ENCODE data around the gene ZNF366. TPM values are rescaled to one million over a fixed set of nuclear protein-coding genes. Genes with fewer than 3 reads are reported as not detected.

The ZNF366 gene
- polyA plus RNA-seq, 2 of the 4 experiments (the other 2 are of a cell fraction): not detected

DNA sequence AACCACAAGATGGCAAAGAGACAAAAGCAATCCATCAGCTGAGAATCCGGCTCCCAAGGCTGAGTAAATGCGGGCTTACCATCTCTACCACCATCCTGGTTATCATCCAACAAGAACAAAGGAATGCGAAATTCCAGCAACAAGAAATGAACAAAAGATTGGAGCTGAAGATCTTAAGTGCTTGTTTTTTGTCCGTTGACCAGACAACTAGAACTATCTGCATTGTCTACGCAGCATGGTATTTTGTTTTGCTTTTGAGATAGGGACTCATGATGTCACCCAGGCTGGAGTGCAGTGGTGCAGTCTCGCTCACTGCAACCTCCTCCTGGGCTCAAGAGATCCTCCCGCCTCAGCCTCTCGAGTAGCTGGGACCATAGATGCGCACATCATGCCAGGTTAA lies 88.9 kb downstream of the ZNF366 start:
- CTCF ChIA-PET: no interaction called here
- ATAC-seq (no peak), FAIRE-seq (no peak)

DNA sequence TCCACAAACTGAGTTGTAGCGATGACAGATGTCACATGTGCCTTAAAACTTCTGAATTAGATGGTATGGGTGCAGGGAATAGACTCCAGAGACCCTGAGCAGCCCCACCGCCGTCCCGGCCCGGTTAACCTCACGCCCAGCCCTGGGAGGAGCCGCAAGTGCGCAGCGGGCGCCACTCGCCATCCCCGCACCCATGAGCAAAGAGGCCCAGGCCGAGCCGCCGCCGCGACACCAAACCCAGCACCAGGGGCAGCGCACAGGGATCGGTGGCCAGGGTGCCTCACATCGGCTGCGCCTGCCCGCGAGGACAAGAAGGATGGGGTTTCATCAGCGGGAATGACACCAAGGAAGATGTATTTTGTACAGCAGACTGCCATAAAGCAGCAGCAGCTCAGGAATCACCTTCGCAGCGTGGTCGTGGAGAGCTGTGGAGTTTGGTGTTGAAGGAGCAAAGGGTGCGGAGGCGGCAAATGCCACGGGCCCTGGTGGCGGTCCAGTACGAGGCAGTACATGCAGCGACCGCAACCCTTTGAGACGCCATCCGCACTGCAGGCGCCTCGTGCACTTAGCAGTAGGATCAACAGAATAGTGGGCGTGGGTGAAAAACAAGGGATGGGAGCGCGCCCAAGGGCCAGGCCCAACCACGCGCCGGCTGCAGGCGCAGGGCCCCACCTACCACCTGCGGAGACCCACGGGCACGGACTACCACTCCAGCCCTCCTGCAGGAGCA lies 89.7 kb downstream of the ZNF366 start:
- WGBS (ENCODE audit: missing lambda C conversion rate): 94% methylated on average over 42 of the region's 48 CpGs
- H3K4me2 ChIP-seq: no peak overlapping the region
- no peak overlapping the region for H3K4me3 ChIP-seq
- no peaks in the 10 kb centered on the region for H3K9me3 ChIP-seq
- ChIA-PET CTCF (no interaction called here), POLR2A (no interaction called here)
- DNase-seq (ENCODE audit: low read depth in 1 of 2, low spot score in 1 of 2): no peak
- H3K4me1 ChIP-seq: peaks cover 3% of the 10 kb centered on the region
- ATAC-seq: no peak
- no peak overlapping the region for H3K27ac ChIP-seq
- no peak for FAIRE-seq
- TF ChIP-seq RAD21 (conservative IDR thresholded peaks at IDR 0.05 in 1 of 2, IDR thresholded peaks at IDR 0.05 in 1 of 2): no peak
- no peak for TF ChIP-seq ZSCAN20 (CRISPR knock-in tag; IDR thresholded peaks at IDR 0.05)
- no peak for TF ChIP-seq HEYL (CRISPR knock-in tag; IDR thresholded peaks at IDR 0.05)
- TF ChIP-seq GATA3 (IDR thresholded peaks at IDR 0.05; ENCODE audit: borderline replicate concordance): no peak
- TF ChIP-seq, protein P1, sequence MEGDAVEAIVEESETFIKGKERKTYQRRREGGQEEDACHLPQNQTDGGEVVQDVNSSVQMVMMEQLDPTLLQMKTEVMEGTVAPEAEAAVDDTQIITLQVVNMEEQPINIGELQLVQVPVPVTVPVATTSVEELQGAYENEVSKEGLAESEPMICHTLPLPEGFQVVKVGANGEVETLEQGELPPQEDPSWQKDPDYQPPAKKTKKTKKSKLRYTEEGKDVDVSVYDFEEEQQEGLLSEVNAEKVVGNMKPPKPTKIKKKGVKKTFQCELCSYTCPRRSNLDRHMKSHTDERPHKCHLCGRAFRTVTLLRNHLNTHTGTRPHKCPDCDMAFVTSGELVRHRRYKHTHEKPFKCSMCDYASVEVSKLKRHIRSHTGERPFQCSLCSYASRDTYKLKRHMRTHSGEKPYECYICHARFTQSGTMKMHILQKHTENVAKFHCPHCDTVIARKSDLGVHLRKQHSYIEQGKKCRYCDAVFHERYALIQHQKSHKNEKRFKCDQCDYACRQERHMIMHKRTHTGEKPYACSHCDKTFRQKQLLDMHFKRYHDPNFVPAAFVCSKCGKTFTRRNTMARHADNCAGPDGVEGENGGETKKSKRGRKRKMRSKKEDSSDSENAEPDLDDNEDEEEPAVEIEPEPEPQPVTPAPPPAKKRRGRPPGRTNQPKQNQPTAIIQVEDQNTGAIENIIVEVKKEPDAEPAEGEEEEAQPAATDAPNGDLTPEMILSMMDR (IDR thresholded peaks at IDR 0.05): no peak
- TF ChIP-seq HOXB13 (CRISPR knock-in tag; IDR thresholded peaks at IDR 0.05; ENCODE audit: low read depth): no peak
- TF ChIP-seq EHMT2 (IDR thresholded peaks at IDR 0.05; ENCODE audit: low read depth): no peak
- no peak for TF ChIP-seq RCOR1 (IDR thresholded peaks at IDR 0.05; ENCODE audit: low read depth, low read length)
- no peak for TF ChIP-seq RFX5 (IDR thresholded peaks at IDR 0.05)
- TF ChIP-seq EHF (CRISPR knock-in tag; IDR thresholded peaks at IDR 0.05): no peak
- no peak for TF ChIP-seq HOXA7 (CRISPR knock-in tag; IDR thresholded peaks at IDR 0.05)

More for the DNA sequence above, 88.9 kb downstream of the ZNF366 start:
- POLR2A ChIA-PET: no interaction called here
- H3K27ac ChIP-seq: no peak overlapping the region
- H3K4me2 ChIP-seq: no peak overlapping the region
- TF ChIP-seq FOXS1 (CRISPR knock-in tag; IDR thresholded peaks at IDR 0.05) (no peak), RCOR1 (IDR thresholded peaks at IDR 0.05; ENCODE audit: low read depth, low read length) (no peak), HDAC2 (IDR thresholded peaks at IDR 0.05) (no peak), HMGXB4 (CRISPR knock-in tag; IDR thresholded peaks at IDR 0.05; ENCODE audit: borderline replicate concordance) (no peak), HEYL (CRISPR knock-in tag; IDR thresholded peaks at IDR 0.05) (no peak), EHMT2 (IDR thresholded peaks at IDR 0.05; ENCODE audit: low read depth) (no peak), RFX5 (IDR thresholded peaks at IDR 0.05) (no peak), POLR2A (IDR thresholded peaks at IDR 0.05; ENCODE audit: low read length) (no peak), PHF8 (IDR thresholded peaks at IDR 0.05; ENCODE audit: borderline replicate concordance, low read depth) (no peak), MAZ (IDR thresholded peaks at IDR 0.05; ENCODE audit: borderline replicate concordance, low read depth, low read length) (no peak), MYC (IDR thresholded peaks at IDR 0.05; ENCODE audit: borderline replicate concordance, low read length) (no peak), HOXB13 (CRISPR knock-in tag; IDR thresholded peaks at IDR 0.05; ENCODE audit: low read depth) (no peak), CEBPB (IDR thresholded peaks at IDR 0.05) (no peak), MAFK (IDR thresholded peaks at IDR 0.05; ENCODE audit: partially characterized antibody) (no peak), FOSB (CRISPR knock-in tag; IDR thresholded peaks at IDR 0.05) (no peak), NPAS2 (CRISPR knock-in tag; IDR thresholded peaks at IDR 0.05; ENCODE audit: borderline replicate concordance) (no peak), CHD4 (IDR thresholded peaks at IDR 0.05; ENCODE audit: borderline replicate concordance) (no peak)
- TF ChIP-seq, protein P2, sequence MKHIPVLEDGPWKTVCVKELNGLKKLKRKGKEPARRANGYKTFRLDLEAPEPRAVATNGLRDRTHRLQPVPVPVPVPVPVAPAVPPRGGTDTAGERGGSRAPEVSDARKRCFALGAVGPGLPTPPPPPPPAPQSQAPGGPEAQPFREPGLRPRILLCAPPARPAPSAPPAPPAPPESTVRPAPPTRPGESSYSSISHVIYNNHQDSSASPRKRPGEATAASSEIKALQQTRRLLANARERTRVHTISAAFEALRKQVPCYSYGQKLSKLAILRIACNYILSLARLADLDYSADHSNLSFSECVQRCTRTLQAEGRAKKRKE (CRISPR knock-in tag; IDR thresholded peaks at IDR 0.05; ENCODE audit: low read depth): no peak
- TF ChIP-seq, protein P3, sequence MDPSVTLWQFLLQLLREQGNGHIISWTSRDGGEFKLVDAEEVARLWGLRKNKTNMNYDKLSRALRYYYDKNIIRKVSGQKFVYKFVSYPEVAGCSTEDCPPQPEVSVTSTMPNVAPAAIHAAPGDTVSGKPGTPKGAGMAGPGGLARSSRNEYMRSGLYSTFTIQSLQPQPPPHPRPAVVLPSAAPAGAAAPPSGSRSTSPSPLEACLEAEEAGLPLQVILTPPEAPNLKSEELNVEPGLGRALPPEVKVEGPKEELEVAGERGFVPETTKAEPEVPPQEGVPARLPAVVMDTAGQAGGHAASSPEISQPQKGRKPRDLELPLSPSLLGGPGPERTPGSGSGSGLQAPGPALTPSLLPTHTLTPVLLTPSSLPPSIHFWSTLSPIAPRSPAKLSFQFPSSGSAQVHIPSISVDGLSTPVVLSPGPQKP (IDR thresholded peaks at IDR 0.05; ENCODE audit: low read depth, low read length): no peak
- TF ChIP-seq, protein P4, sequence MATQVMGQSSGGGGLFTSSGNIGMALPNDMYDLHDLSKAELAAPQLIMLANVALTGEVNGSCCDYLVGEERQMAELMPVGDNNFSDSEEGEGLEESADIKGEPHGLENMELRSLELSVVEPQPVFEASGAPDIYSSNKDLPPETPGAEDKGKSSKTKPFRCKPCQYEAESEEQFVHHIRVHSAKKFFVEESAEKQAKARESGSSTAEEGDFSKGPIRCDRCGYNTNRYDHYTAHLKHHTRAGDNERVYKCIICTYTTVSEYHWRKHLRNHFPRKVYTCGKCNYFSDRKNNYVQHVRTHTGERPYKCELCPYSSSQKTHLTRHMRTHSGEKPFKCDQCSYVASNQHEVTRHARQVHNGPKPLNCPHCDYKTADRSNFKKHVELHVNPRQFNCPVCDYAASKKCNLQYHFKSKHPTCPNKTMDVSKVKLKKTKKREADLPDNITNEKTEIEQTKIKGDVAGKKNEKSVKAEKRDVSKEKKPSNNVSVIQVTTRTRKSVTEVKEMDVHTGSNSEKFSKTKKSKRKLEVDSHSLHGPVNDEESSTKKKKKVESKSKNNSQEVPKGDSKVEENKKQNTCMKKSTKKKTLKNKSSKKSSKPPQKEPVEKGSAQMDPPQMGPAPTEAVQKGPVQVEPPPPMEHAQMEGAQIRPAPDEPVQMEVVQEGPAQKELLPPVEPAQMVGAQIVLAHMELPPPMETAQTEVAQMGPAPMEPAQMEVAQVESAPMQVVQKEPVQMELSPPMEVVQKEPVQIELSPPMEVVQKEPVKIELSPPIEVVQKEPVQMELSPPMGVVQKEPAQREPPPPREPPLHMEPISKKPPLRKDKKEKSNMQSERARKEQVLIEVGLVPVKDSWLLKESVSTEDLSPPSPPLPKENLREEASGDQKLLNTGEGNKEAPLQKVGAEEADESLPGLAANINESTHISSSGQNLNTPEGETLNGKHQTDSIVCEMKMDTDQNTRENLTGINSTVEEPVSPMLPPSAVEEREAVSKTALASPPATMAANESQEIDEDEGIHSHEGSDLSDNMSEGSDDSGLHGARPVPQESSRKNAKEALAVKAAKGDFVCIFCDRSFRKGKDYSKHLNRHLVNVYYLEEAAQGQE (IDR thresholded peaks at IDR 0.05): no peak
- H3K9me3 ChIP-seq: no peaks in the 10 kb centered on the region
- no peak overlapping the region for H3K4me3 ChIP-seq
- WGBS (ENCODE audit: missing lambda C conversion rate): 78% methylated on average over 9 of the region's 9 CpGs
- H3K4me1 ChIP-seq: no peaks in the 10 kb centered on the region; the same call in 2 of the 3 replicates
- DNase-seq (ENCODE audit: low read depth in 1 of 2, low spot score in 1 of 2): no peak

Data from A549 (cell line).